Measurements from ENCODE around the gene MPDZ.

GRCh38 chr9:13210306-13210705, 69.2 kb downstream of the MPDZ start:
- TF ChIP-seq, protein P1, sequence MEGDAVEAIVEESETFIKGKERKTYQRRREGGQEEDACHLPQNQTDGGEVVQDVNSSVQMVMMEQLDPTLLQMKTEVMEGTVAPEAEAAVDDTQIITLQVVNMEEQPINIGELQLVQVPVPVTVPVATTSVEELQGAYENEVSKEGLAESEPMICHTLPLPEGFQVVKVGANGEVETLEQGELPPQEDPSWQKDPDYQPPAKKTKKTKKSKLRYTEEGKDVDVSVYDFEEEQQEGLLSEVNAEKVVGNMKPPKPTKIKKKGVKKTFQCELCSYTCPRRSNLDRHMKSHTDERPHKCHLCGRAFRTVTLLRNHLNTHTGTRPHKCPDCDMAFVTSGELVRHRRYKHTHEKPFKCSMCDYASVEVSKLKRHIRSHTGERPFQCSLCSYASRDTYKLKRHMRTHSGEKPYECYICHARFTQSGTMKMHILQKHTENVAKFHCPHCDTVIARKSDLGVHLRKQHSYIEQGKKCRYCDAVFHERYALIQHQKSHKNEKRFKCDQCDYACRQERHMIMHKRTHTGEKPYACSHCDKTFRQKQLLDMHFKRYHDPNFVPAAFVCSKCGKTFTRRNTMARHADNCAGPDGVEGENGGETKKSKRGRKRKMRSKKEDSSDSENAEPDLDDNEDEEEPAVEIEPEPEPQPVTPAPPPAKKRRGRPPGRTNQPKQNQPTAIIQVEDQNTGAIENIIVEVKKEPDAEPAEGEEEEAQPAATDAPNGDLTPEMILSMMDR (IDR thresholded peaks at IDR 0.05) = no peak
- TF ChIP-seq POLR2A (IDR thresholded peaks at IDR 0.05; ENCODE audit: low read depth) (no peak), EP300 (IDR thresholded peaks at IDR 0.05) (no peak)

Measured in esophagus muscularis mucosa (tissue), 4 donors.